ENCODE data around the gene ATG7.
"Not testable (repeated sequence)": the region's sequence is repeated elsewhere in the genome, so short reads cannot be mapped to it uniquely, and the experiment has no call there.

Gene ATG7

GRCh38 chr3:11254876-11255275 is 17.3 kb upstream of the ATG7 start:
- no peak for DNase-seq (ENCODE audit: low read depth)

- DNase-seq (ENCODE audit: low read depth): not testable (repeated sequence)
Measured at GRCh38 chr3:11255537-11255936, 16.7 kb upstream of the ATG7 start.

DNA sequence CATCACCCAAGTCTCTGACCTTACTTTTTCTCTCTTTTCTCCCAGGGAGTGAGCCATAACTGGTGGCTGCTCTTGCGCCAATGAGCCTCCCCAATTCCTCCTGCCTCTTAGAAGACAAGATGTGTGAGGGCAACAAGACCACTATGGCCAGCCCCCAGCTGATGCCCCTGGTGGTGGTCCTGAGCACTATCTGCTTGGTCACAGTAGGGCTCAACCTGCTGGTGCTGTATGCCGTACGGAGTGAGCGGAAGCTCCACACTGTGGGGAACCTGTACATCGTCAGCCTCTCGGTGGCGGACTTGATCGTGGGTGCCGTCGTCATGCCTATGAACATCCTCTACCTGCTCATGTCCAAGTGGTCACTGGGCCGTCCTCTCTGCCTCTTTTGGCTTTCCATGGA is 13.2 kb upstream of the ATG7 start:
- DNase-seq (ENCODE audit: low read depth): no peak

DNA sequence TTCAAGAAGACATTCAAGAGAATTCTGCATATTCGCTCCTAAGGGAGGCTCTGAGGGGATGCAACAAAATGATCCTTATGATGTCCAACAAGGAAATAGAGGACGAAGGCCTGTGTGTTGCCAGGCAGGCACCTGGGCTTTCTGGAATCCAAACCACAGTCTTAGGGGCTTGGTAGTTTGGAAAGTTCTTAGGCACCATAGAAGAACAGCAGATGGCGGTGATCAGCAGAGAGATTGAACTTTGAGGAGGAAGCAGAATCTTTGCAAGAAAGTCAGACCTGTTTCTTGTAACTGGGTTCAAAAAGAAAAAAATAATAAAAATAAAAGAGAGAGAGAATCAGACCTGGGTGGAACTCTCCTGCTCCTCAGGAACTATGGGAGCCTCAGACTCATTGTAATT is 11.7 kb upstream of the ATG7 start:
- DNase-seq (ENCODE audit: low read depth): no peak

DNA sequence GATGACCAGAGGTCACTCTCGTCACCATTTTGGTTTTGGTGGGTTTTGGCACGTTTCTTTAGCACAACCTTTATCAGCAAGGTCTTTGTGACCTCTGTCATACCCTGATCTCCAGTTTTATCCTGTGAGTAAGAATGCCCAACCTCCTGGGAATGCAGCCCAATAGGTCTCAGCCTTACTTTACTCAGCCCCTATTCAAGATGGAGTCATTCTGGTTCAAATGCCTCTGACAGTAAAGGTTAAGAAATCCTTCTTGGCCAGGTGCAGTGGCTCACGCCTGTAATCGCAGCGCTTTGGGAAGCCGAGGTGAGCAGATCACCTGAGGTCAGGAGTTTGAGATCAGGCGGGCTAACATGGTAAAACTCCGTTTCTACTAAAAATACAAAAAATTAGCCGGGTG is 3.2 kb upstream of the ATG7 start:
- DNase-seq (ENCODE audit: low read depth): no peak

DNA sequence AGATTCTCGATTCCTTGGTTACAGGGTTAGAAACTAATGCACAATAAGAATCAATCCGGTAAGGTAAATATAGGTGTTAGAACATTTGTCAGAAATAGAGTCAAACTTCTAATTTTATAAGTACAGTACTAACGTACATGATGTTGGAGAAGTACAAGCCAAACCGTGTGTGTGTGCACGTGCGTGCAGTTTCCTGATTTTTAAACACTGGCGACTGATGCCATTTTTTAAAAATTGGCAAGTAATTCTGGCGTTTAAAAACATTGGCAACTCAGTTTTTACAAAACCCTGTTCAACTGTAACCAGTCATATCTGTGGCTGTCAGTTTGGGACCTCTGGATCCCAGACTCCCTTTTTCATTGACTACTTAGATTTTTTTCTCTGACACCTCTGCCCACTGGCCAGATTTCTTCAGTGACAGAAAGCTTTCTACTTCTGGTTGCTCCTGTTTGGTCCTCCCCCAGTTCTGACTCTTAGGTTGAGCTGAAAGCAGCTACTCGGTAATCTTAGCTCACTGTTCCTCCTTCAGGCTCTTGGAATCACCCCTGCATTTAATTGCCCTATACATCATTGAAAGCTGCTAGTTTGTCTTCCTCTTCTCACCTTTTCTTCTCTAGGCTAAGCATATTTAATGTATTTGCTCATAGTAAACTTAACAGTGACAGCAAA is 843 bp downstream of the ATG7 start:
- DNase-seq (ENCODE audit: low read depth): no peak

DNA sequence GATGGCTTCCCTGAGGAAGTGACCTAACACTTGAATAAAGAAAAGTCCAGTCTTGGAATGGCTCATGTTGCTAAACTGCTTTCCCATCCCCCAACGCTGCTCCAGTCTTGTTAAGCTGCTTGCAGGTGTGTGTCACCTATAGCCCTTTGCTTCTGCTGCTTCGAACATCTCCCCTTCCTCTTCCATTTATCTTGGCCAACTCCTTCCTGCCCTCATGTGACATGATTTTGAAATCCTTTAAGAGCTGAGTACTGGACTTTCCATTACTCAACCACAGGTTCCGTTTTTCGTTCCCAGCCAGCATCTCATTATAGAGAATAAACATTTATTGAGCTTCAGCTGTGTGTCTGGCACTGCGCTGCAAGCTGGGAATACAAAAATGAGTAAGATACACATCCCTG is 1.7 kb downstream of the ATG7 start:
- DNase-seq (ENCODE audit: low read depth): no peak

DNA sequence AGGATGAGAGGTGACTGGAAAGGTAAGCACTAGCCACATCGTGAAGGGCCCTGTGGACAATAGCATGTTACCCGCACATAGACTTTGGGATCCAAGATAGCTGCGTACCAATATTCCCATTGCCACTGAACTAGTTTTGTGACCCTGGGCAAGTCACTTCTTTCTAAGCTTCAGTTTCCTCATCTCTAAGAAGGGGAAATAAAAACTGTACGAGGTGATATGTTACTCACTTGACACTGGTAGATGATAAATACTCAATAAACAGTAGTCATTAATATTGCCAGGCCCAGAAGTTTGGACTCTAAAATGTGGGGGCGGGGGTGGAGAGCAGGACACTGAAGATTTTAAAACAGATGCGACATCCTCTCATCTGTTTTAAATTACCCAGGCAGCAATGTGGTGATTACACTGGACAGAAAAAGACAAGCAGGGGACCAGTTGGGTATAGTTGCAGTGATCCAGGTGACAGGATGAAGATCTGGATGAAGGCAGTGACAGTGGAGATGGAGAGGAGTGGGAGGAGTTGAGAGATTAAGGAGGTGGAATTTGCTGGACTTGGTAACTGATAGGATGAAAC is 2.5 kb downstream of the ATG7 start:
- no peak for DNase-seq (ENCODE audit: low read depth)

- no peak for DNase-seq (ENCODE audit: low read depth)
Measured at GRCh38 chr3:11275926-11276325, 3.7 kb downstream of the ATG7 start.

DNA sequence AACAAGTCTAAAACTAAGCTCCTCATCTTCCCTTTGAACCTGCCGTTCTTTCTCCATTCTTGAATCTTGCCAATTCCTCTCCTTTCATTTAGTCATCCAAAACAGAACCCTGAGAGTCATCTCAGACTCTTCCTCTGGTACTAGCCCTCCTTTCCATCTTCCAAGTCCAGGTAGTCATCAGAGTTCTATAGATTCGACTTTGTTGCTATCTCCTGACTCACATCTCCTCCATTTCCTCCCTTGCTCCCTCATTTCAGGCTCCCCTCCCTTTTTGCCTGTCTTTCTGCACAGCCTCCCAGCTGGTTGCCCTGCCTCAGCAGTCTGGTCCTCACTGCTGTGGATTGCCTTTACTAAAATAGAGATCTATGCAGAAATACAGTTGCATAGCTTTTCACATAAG is 4.7 kb downstream of the ATG7 start:
- DNase-seq (ENCODE audit: low read depth): no peak

DNA sequence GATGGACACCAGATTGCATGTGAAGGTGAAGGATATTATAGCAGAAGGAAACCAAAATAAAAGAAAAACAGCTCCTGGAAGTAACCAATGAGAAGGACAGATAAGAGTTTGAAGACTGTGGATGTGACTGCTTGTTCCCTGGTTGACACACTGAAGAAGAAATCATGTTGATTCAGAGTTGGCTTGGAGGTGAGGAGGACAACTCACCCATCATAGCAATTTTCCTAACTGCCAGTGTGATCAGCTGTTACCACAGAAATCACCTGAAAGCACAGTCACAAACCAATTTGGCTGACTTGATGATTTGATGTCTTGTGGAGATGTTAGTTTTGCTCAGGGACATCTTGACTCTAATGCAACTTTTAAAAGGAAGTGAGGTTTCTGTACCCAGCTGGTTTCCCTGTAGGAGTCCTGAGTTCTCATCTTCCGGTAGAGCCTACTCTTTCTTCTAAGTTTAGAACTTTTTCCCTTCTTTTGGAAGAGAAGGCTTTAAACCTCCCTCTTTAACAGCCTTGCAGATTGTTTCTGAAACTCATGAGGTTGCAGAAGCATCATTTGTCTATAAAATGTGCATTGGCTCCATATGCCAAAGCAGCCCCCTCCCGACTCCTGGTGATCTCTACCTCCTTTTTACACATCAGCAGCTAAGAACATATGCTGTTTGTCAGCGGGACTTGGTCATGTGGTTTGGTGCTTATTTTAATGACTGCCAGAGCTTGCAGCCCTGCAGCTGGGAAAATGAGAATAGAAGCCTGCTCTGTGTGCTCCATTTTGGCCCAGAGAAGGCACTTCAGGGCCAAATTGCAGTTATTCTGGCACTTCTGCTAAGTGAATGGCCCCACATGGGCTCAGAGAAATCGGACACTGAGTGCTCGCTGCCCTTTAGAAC is 10.3 kb downstream of the ATG7 start:
- no peak for DNase-seq (ENCODE audit: low read depth)

DNA sequence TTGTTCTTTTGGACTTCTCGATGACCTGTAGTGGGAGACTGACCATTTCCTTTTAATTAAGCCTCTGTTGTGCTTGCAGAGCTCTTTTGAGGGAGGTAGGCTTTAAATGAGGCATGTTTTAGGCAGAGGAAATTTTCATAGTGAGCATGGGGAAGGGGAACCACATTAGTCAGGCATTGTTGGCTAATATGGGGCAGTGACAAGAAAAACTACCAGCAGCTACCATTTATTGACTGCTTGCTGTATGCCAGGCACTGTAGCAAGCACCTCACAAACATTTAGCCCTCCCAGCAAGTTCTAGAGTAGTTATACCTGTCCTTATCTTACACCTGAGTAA is 10.9 kb downstream of the ATG7 start:
- DNase-seq (ENCODE audit: low read depth): no peak

DNA sequence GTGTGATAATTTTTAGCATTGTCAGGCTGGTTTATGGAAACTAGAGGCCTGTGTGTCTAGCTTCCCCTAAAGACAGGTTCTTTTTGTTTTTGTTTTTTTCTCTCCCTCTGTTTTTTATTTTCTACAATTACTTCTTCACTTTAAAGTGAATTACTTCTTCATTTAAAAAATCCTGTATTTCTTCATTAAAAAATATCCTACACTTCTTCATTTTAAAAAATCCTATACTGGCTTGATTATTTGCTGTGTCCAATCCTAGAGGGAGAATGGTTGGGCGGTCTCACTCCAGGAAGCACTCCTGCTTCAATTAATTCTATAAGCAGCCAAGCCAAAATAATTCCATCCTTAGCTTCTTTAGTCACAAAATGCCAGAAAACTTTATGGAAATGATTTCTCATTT is 11.8 kb downstream of the ATG7 start:
- DNase-seq (ENCODE audit: low read depth): no peak

GRCh38 chr3:11285471-11285870 is 13.3 kb downstream of the ATG7 start:
- no peak for DNase-seq (ENCODE audit: low read depth)

DNA sequence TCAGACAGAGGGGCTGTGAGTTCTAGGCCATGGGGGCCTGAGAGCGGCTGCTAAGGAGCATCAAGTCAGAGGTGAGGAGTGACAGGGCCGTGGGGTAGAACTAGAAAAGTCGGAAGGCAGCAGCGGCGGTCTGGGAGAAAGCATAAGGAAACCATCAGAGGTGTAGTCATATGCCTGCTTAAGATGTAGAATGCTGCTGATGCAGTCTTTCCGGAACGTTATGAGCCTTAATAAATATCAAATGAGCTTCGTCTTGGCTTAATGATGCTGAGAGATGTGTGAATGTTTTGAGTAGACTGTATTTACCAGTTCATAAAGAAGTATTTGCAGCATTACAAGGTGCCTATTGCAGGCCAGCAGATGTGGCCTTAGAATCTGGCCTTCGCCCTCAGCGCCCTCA is 15.2 kb downstream of the ATG7 start:
- DNase-seq (ENCODE audit: low read depth): no peak

DNA sequence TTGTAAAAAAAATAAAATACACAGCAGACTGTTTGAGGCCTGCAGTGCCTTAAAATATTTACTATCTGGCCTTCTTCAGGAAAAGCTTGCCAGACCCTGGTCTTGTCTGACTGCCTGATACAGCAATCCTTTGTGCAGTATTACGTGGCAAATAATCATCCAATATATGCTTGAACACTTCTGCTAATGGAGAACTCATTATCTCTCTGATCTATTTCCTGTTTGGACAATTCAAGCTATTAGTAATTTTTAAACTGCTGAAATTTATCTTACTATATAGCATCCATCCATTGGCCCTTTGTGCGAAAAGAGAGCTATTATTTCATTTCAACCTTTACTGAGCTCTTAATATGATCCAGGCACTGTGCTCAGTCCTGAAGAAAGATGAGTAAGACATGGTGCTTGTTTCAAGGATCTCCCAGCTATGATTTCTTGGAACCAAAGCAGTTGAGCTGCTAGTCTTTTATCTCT is 15.9 kb downstream of the ATG7 start:
- DNase-seq (ENCODE audit: low read depth): no peak

GRCh38 chr3:11288786-11289637 is 16.8 kb downstream of the ATG7 start:
- no peak for DNase-seq (ENCODE audit: low read depth)

GRCh38 chr3:11289864-11290263 is 17.7 kb downstream of the ATG7 start:
- DNase-seq (ENCODE audit: low read depth): no peak

- DNase-seq (ENCODE audit: low read depth): no peak
Measured at GRCh38 chr3:11290743-11291680, 18.8 kb downstream of the ATG7 start.

DNA sequence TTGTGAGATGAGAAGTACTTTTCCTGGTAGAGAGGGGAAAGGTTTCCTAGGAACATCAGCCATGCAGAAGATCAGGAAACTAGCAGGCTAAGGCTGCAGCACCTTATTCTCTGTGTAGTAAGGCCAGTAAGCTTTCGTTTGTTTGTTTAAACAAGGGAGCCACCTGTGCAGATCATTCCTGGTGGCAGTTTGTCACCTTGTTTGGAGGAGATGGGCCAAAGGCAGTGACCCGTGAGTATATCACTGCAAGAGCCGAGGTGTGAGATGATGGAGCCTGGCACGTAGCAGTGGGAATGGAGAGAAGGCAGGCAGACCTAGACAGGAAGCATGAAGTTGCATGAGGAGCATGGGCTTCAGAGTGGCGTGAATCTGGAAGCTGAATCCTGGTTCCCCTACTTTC is 19.6 kb downstream of the ATG7 start:
- DNase-seq (ENCODE audit: low read depth): no peak

DNA sequence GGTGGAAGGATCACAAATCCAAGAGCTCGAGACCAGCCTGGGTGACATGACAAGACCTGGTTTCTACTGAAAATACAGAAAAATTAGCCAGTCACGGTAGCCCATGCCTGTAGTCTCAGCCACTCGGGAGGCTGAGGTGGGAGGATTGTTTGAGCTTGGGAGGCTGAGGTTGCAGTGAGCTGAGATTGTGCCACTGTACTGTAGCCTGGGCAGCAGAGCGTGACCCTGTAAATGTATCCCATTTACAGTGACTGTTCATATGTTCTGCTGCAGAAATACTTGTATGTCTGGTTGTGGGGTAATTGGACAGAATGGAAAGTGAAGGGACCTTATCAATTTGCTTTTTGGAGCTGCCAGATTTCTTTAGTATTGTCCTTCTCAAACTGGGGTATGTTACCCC is 24.9 kb downstream of the ATG7 start:
- DNase-seq (ENCODE audit: low read depth): no peak
